KMS-11 (cell line): Measurements from ENCODE around the gene SPART.

ENCODE experiments used
- H2AFZ ChIP-seq: fragments of 200-600 bp; sonication (generic); 2 replicates; pipeline ENCODE4 v1.6.1; 2016; ENCODE audit warnings: antibody characterized with exemption, mixed run types, low read depth
- H3K27ac ChIP-seq: fragments of 200-600 bp; sonication (generic); 2 replicates; pipeline ENCODE4 v1.6.1; 2016; ENCODE audit warnings: mild to moderate bottlenecking, mixed run types
- H3K27me3 ChIP-seq: fragments of 200-600 bp; sonication (generic); 2 replicates; pipeline ENCODE4 v1.6.1; 2017; ENCODE audit warnings: mild to moderate bottlenecking, low read depth, mixed run types, moderate library complexity; ENCODE audit not compliant: insufficient read depth
- H3K36me3 ChIP-seq: fragments of 200-600 bp; sonication (generic); 2 replicates; pipeline ENCODE4 v1.6.1; 2017; ENCODE audit warnings: mild to moderate bottlenecking, mixed run types; ENCODE audit not compliant: insufficient read depth
- H3K4me1 ChIP-seq: fragments of 200-600 bp; sonication (generic); 2 replicates; pipeline ENCODE4 v1.6.1; 2016; ENCODE audit warnings: mild to moderate bottlenecking, low read depth, mixed run types; ENCODE audit not compliant: poor library complexity, severe bottlenecking
- H3K4me2 ChIP-seq: fragments of 200-600 bp; sonication (generic); 2 replicates; pipeline ENCODE4 v1.7.0; 2016; ENCODE audit warnings: mild to moderate bottlenecking, mixed run types
- H3K4me3 ChIP-seq: fragments of 200-600 bp; sonication (generic); IDR thresholded peaks from 2 replicates; pipeline ENCODE4 v1.6.1; 2017; ENCODE audit warnings: low read depth, low read length, mixed read lengths; ENCODE audit not compliant: insufficient read depth
- H3K79me2 ChIP-seq: fragments of 200-600 bp; sonication (generic); 2 replicates; pipeline ENCODE4 v1.6.1; 2016; ENCODE audit warnings: low read depth, mixed run types; ENCODE audit not compliant: insufficient read depth
- H3K9ac ChIP-seq: fragments of 200-600 bp; sonication (generic); 2 replicates; pipeline ENCODE4 v1.6.1; 2016; ENCODE audit warnings: mild to moderate bottlenecking, mixed run types
- H4K20me1 ChIP-seq: fragments of 200-600 bp; sonication (generic); 2 replicates; pipeline ENCODE4 v1.6.1; 2016; ENCODE audit warnings: mild to moderate bottlenecking, mixed run types; ENCODE audit not compliant: insufficient read depth
- TF ChIP-seq, protein P1 (sequence below): fragments of 200-600 bp; sonication (generic); conservative IDR thresholded peaks from 2 replicates; pipeline ENCODE4 v1.6.1; 2017; ENCODE audit warnings: low read depth, mild to moderate bottlenecking, antibody characterized with exemption, low read length, moderate library complexity, mixed read lengths

Gene SPART

DNA sequence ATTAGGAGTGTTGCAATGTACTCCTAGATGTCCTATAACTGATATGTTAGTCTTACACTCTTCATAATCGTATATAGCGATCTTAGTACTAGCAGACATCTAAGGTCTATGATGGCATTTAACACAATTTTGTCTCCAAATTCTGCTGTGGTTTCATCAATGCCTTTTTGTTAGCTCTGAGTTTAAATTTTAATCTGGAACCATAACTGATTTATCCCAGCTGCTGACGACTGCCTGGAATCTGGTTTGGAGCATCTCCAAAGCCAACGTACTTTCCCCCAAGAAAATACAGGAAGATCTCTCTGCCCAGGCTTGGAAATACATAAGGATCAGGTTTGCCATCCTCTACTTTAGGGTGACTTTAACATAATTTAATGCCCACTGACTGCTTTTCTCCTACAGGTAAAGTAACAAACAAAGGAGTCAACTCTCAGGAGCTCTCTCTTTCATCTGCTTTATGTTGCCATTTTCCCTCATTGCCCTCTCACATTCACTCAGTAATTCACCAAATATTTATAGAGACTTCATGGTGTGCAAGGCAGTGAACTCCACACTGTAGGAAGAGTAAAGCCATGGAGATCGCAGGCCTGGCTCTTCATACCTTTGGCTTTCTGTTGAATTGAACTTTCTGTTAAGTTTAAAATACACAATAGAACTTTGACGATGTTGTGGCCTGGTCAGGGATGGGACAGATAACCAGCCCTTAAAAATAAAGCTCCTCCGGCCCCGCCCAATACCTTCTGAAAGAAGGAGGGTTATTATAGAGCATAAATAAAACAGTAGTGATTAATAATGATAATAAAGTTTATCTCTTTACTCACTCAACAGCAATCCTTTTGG is 23.3 kb upstream of the SPART start:
- H3K27ac ChIP-seq: no peak overlapping the region
- no peaks in the 10 kb centered on the region for H3K27me3 ChIP-seq
- no peaks in the 10 kb centered on the region for H3K36me3 ChIP-seq
- H2AFZ ChIP-seq: no peak overlapping the region
- no peaks in the 10 kb centered on the region for H3K4me1 ChIP-seq
- no peaks in the 10 kb centered on the region for H3K79me2 ChIP-seq
- H3K4me2 ChIP-seq: no peak overlapping the region
- H3K4me3 ChIP-seq: no peak overlapping the region
- H4K20me1 ChIP-seq: no peaks in the 10 kb centered on the region
- TF ChIP-seq, protein P1, sequence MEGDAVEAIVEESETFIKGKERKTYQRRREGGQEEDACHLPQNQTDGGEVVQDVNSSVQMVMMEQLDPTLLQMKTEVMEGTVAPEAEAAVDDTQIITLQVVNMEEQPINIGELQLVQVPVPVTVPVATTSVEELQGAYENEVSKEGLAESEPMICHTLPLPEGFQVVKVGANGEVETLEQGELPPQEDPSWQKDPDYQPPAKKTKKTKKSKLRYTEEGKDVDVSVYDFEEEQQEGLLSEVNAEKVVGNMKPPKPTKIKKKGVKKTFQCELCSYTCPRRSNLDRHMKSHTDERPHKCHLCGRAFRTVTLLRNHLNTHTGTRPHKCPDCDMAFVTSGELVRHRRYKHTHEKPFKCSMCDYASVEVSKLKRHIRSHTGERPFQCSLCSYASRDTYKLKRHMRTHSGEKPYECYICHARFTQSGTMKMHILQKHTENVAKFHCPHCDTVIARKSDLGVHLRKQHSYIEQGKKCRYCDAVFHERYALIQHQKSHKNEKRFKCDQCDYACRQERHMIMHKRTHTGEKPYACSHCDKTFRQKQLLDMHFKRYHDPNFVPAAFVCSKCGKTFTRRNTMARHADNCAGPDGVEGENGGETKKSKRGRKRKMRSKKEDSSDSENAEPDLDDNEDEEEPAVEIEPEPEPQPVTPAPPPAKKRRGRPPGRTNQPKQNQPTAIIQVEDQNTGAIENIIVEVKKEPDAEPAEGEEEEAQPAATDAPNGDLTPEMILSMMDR: no peak
- no peak overlapping the region for H3K9ac ChIP-seq

DNA sequence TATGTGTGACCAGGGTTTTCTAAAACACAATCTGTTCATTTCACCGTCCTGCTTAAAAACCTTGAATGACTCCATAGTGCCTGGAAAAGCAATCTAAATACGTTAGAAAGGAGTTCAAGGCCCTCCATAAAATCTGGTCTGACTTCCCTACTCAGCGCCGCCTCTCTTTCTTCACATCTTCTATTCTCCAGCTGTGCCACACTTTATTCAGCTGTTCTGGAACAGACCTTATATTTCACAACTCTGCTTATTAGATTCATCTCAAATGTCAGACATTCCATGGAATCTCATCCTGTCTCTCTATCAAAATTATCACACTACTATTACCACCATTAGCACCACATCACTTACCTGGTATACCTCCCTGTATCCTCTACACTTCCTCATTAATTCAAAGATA is 19.8 kb upstream of the SPART start:
- H3K27ac ChIP-seq: no peak overlapping the region
- H3K9ac ChIP-seq: no peak overlapping the region
- H2AFZ ChIP-seq: no peak overlapping the region
- no peak overlapping the region for H3K4me2 ChIP-seq
- H3K4me1 ChIP-seq: no peaks in the 10 kb centered on the region
- H3K36me3 ChIP-seq: no peaks in the 10 kb centered on the region
- no peaks in the 10 kb centered on the region for H3K79me2 ChIP-seq
- no peaks in the 10 kb centered on the region for H4K20me1 ChIP-seq
- H3K27me3 ChIP-seq: no peaks in the 10 kb centered on the region
- H3K4me3 ChIP-seq: no peak overlapping the region
- TF ChIP-seq, protein P1: no peak

DNA sequence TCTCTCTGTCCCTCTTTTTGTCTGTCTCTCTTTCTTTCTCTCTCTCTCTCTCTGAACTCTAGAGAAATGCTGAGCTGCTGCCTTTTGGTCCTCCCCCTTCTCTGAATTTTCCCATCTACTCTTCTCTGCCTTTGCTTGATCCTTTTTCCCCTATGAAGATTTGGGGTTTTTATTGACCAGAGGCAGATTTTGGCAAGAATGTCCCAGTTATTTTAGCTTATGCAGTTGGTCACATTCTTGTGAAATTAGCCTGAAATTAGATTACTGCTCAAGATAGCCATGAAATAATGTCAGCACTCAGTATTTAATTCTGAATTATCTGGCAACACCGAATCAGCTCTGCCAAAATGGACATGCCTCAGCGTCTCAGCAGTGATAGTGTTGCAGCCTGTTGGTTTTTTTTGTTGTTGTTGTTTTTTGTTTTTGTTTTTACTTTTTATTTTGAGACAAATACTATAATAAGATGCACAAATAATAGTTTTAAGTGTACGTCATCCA is 17.2 kb upstream of the SPART start:
- Histone ChIP-seq H3K9ac (no peak overlapping the region), H3K27me3 (no peaks in the 10 kb centered on the region), H2AFZ (no peak overlapping the region), H3K36me3 (no peaks in the 10 kb centered on the region), H3K4me3 (no peak overlapping the region), H3K27ac (no peak overlapping the region), H3K4me1 (no peaks in the 10 kb centered on the region), H3K4me2 (no peak overlapping the region), H3K79me2 (no peaks in the 10 kb centered on the region), H4K20me1 (no peaks in the 10 kb centered on the region)
- TF ChIP-seq, protein P1: no peak

DNA sequence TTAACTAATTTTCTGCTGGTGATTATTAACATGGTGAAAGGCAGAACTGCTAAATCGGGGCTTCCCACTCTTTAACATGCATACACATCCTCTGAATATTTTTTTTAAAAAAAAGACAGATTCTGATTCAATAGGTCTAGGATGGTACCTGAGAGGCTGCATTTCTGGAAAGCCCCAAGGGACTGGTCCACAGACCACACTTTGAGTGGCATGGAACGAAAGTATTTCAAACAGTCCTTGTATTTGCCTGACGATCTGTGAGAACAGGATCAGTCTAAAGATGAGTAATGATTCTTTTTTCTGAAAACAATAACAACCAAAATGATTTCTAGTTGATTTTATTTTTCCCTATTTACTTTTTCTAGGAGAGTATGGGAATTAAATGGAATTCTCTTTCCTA is 16.7 kb upstream of the SPART start:
- TF ChIP-seq, protein P1: no peak
- Histone ChIP-seq H3K4me1 (no peaks in the 10 kb centered on the region), H4K20me1 (no peaks in the 10 kb centered on the region), H3K4me2 (no peak overlapping the region), H3K79me2 (no peaks in the 10 kb centered on the region), H2AFZ (no peak overlapping the region), H3K27ac (no peak overlapping the region), H3K27me3 (no peaks in the 10 kb centered on the region), H3K36me3 (no peaks in the 10 kb centered on the region), H3K4me3 (no peak overlapping the region), H3K9ac (no peak overlapping the region)
